MM.1S (cell line): ENCODE measurements around the gene RPTOR.

Experiments
- DNase-seq: peaks from one replicate; pipeline ENCODE4 v3.0.0-alpha.2; 2015
- H2AFZ ChIP-seq: fragments of 300-600 bp; sonication (generic); 2 replicates; pipeline ENCODE4 v1.6.0; 2016; ENCODE audit warnings: antibody characterized with exemption, low read length
- H3F3A ChIP-seq: fragments of 300-600 bp; sonication (generic); 2 replicates; pipeline ENCODE4 v1.6.1; 2016; ENCODE audit warnings: mild to moderate bottlenecking, antibody characterized with exemption, low read length, moderate library complexity, mixed read lengths; ENCODE audit not compliant: insufficient read depth
- H3K27ac ChIP-seq: fragments of 300-600 bp; sonication (generic); 2 replicates; pipeline ENCODE4 v1.5.1; 2016; ENCODE audit warnings: mild to moderate bottlenecking, low read length
- H3K27me3 ChIP-seq: fragments of 300-600 bp; sonication (generic); replicated peaks from 2 replicates; pipeline ENCODE4 v1.6.0; 2016; ENCODE audit warnings: low read length; ENCODE audit not compliant: insufficient read depth
- H3K36me3 ChIP-seq: fragments of 300-600 bp; sonication (generic); replicated peaks from 2 replicates; pipeline ENCODE4 v1.6.1; 2016; ENCODE audit warnings: mild to moderate bottlenecking, low read length, mixed read lengths; ENCODE audit not compliant: insufficient read depth
- H3K4me1 ChIP-seq: fragments of 300-600 bp; sonication (generic); 2 replicates; pipeline ENCODE4 v1.6.1; 2016; ENCODE audit warnings: low read length, mixed read lengths
- H3K4me2 ChIP-seq: fragments of 300-600 bp; sonication (generic); 2 replicates; pipeline ENCODE4 v1.6.0; 2016; ENCODE audit warnings: low read depth, low read length
- H3K4me3 ChIP-seq: fragments of 300-600 bp; sonication (generic); 2 replicates; pipeline ENCODE4 v1.5.1; 2016; ENCODE audit warnings: low read length, mixed read lengths
- H3K79me2 ChIP-seq: fragments of 300-600 bp; sonication (generic); 2 replicates; pipeline ENCODE4 v1.6.1; 2016; ENCODE audit warnings: mixed run types, low read length, mixed read lengths
- H3K9ac ChIP-seq: fragments of 300-600 bp; sonication (generic); 2 replicates; pipeline ENCODE4 v1.6.1; 2016; ENCODE audit warnings: low read length, mixed read lengths
- H3K9me2 ChIP-seq: fragments of 300-600 bp; sonication (generic); replicated peaks from 2 replicates; pipeline ENCODE4 v1.6.1; 2016; ENCODE audit warnings: mild to moderate bottlenecking, low read length, mixed read lengths; ENCODE audit not compliant: insufficient read depth
- H3K9me3 ChIP-seq: fragments of 300-600 bp; sonication (generic); replicated peaks from 2 replicates; pipeline ENCODE4 v1.6.1; 2016; ENCODE audit warnings: mild to moderate bottlenecking, low read length, mixed read lengths; ENCODE audit not compliant: insufficient read depth
- H4K20me1 ChIP-seq: fragments of 300-600 bp; sonication (generic); 2 replicates; pipeline ENCODE4 v1.6.1; 2016; ENCODE audit warnings: mild to moderate bottlenecking, low read length, moderate library complexity, mixed read lengths; ENCODE audit not compliant: insufficient read depth
- CTCF ChIP-seq: fragments of 300-600 bp; sonication (generic); IDR thresholded peaks from 2 replicates; pipeline ENCODE4 v1.5.1; 2016; ENCODE audit warnings: antibody characterized with exemption, low read length, mixed read lengths
- EZH2 ChIP-seq: fragments of 300-600 bp; sonication (generic); optimal IDR thresholded peaks from 2 replicates; pipeline ENCODE3; 2017; ENCODE audit warnings: low read depth, mild to moderate bottlenecking, antibody characterized with exemption, low read length, mixed read lengths
- EZH2phosphoT487 ChIP-seq: fragments of 300-600 bp; sonication (generic); IDR thresholded peaks from 2 replicates; pipeline ENCODE4 v1.6.1; 2018; ENCODE audit warnings: antibody characterized with exemption, low read length

Gene RPTOR

GRCh38 chr17:80794281-80795089, 249.8 kb downstream of the RPTOR start:
- H3F3A ChIP-seq, result no peaks in the 10 kb centered on the region
- H2AFZ ChIP-seq, result no peak overlapping the region
- H3K36me3 ChIP-seq, result no peaks in the 10 kb centered on the region
- H4K20me1 ChIP-seq, result no peaks in the 10 kb centered on the region
- no peak overlapping the region for H3K4me2 ChIP-seq
- no peak for TF ChIP-seq EZH2phosphoT487
- no peak for TF ChIP-seq EZH2
- no peak for TF ChIP-seq CTCF
- no peaks in the 10 kb centered on the region for H3K27me3 ChIP-seq
- H3K9me2 ChIP-seq, result no peaks in the 10 kb centered on the region
- H3K4me3 ChIP-seq, result no peak overlapping the region
- H3K79me2 ChIP-seq, result no peaks in the 10 kb centered on the region
- no peaks in the 10 kb centered on the region for H3K4me1 ChIP-seq
- H3K9ac ChIP-seq, result no peak overlapping the region
- no peaks in the 10 kb centered on the region for H3K9me3 ChIP-seq
- no peak overlapping the region for H3K27ac ChIP-seq
- DNase-seq, result no peak

- H3F3A ChIP-seq, result no peaks in the 10 kb centered on the region
- no peak overlapping the region for H3K9ac ChIP-seq
- H2AFZ ChIP-seq, result no peak overlapping the region
- DNase-seq, result no peak
- H3K4me1 ChIP-seq, result no peaks in the 10 kb centered on the region
- H3K36me3 ChIP-seq, result no peaks in the 10 kb centered on the region
- no peaks in the 10 kb centered on the region for H3K9me2 ChIP-seq
- no peaks in the 10 kb centered on the region for H3K9me3 ChIP-seq
- H3K79me2 ChIP-seq, result no peaks in the 10 kb centered on the region
- H3K4me2 ChIP-seq, result no peak overlapping the region
- H3K27me3 ChIP-seq, result no peaks in the 10 kb centered on the region
- TF ChIP-seq EZH2 (no peak), EZH2phosphoT487 (no peak), CTCF (no peak)
- H3K27ac ChIP-seq, result no peak overlapping the region
- no peak overlapping the region for H3K4me3 ChIP-seq
- no peaks in the 10 kb centered on the region for H4K20me1 ChIP-seq
Measured at GRCh38 chr17:80795090-80795580, 250.5 kb downstream of the RPTOR start.

- Histone ChIP-seq H3K9me3 (no peaks in the 10 kb centered on the region), H3K4me3 (no peak overlapping the region), H4K20me1 (no peaks in the 10 kb centered on the region), H3K79me2 (no peaks in the 10 kb centered on the region), H2AFZ (no peak overlapping the region), H3K9ac (no peak overlapping the region), H3F3A (no peaks in the 10 kb centered on the region), H3K36me3 (no peaks in the 10 kb centered on the region), H3K9me2 (no peaks in the 10 kb centered on the region), H3K27me3 (no peaks in the 10 kb centered on the region), H3K4me2 (no peak overlapping the region), H3K4me1 (no peaks in the 10 kb centered on the region), H3K27ac (no peak overlapping the region)
- no peak for DNase-seq
- TF ChIP-seq EZH2phosphoT487, result no peak
- no peak for TF ChIP-seq CTCF
- TF ChIP-seq EZH2, result no peak
Measured at GRCh38 chr17:80795754-80796153, 251.1 kb downstream of the RPTOR start.
